CD4-positive, alpha-beta memory T cell (primary cell): Measurements from ENCODE around the gene CACNA1C. TPM values are rescaled to one million over a fixed set of nuclear protein-coding genes. Genes with fewer than 3 reads are reported as not detected.

Source experiments
- CTCF ChIA-PET: fragments of 350-600 bp; sonication (Branson Sonifier 250); formaldehyde crosslinking; loops from one replicate; lab custom pipeline; 2021; ENCODE audit warnings: inconsistent platforms; ENCODE audit not compliant: partially characterized antibody; lab: Charles Lee
- POLR2A ChIA-PET: fragments of 350-600 bp; sonication (Branson Sonifier 250); formaldehyde crosslinking; loops from one replicate; lab custom pipeline; 2021; ENCODE audit not compliant: partially characterized antibody; lab: Charles Lee
- DNase-seq, 5 donors: peaks; one replicate each; pipeline versions ENCODE4 v3.0.0 to v3.0.0-alpha.2; 2020 to 2022; ENCODE audit warnings: mixed read lengths in 1 of 5
- H3K27ac ChIP-seq: one replicate; pipeline ENCODE4 v1.7.0; 2013; ENCODE audit warnings: low read depth, low read length
- H3K27me3 ChIP-seq: 2 replicates; pipeline ENCODE4 v1.7.0; 2013; ENCODE audit warnings: mild to moderate bottlenecking, low read length, moderate library complexity; ENCODE audit not compliant: insufficient read depth
- H3K36me3 ChIP-seq: 2 replicates; pipeline ENCODE4 v1.7.0; 2013; ENCODE audit warnings: mild to moderate bottlenecking, low read length, moderate library complexity; ENCODE audit not compliant: insufficient read depth
- H3K4me1 ChIP-seq: 2 replicates; pipeline ENCODE4 v1.7.0; 2013; ENCODE audit warnings: mild to moderate bottlenecking, low read length, moderate library complexity; ENCODE audit not compliant: insufficient read depth
- H3K4me3 ChIP-seq, 2 donors: one replicate each; pipeline ENCODE4 v1.7.0; 2013; ENCODE audit warnings: low read length in 2 of 2, mild to moderate bottlenecking in 1 of 2
- H3K9me3 ChIP-seq, 2 donors: one replicate each; pipeline ENCODE4 v1.7.0; 2013; ENCODE audit warnings: low read length in 2 of 2, control low read depth in 1 of 2; ENCODE audit not compliant: control insufficient read depth in 1 of 2
- H3K27ac Mint-ChIP-seq, 7 donors: one replicate each; pipeline ENCODE4 v1.8.0; 2020 to 2021; ENCODE audit warnings: mixed read lengths in 7 of 7, mild to moderate bottlenecking in 6 of 7, inconsistent platforms in 3 of 7, moderate library complexity in 3 of 7
- H3K27me3 Mint-ChIP-seq, 2 donors: one replicate each; pipeline ENCODE4 v1.8.0; 2020 to 2021; ENCODE audit warnings: mixed read lengths in 2 of 2
- H3K36me3 Mint-ChIP-seq, 2 donors: one replicate each; pipeline ENCODE4 v1.8.0; 2020 to 2021; ENCODE audit warnings: mixed read lengths in 2 of 2, inconsistent platforms in 1 of 2, mild to moderate bottlenecking in 1 of 2
- H3K4me1 Mint-ChIP-seq, 4 donors: one replicate each; pipeline ENCODE4 v1.8.0; 2020 to 2021; ENCODE audit warnings: mixed read lengths in 4 of 4, mild to moderate bottlenecking in 1 of 4
- H3K4me3 Mint-ChIP-seq, 8 donors: one replicate each; pipeline ENCODE4 v1.8.0; 2020 to 2021; ENCODE audit warnings: mixed read lengths in 8 of 8, mild to moderate bottlenecking in 7 of 8, moderate library complexity in 6 of 8, inconsistent platforms in 3 of 8
- H3K9me3 Mint-ChIP-seq, 8 donors: one replicate each; pipeline ENCODE4 v1.8.0; 2020 to 2021; ENCODE audit warnings: mixed read lengths in 8 of 8, mild to moderate bottlenecking in 5 of 8, inconsistent platforms in 3 of 8, moderate library complexity in 1 of 8
- intact Hi-C: fragments of 100-400 bp; cut with micrococcal nuclease; formaldehyde crosslinking; loops from one replicate; pipeline ENCODE4 v1.15.1; 2023
- polyA plus RNA-seq, 2 donors: library from polyadenylated mRNA; unstranded; fragments of 300-500 nt; fragmentation: Illumina TruSeq; gene quantifications; one replicate each; pipeline ENCODE4 v1.2.3, GENCODE V29; 2021
- total RNA-seq, 2 experiments: library from RNA; stranded (reverse); gene quantifications; one replicate each; pipeline ENCODE4 v1.2.3, GENCODE V29; 2021

CACNA1C gene
- total and polyA plus RNA-seq, 4 experiments from 2014 or later: 0.05 to 0.21 (median 0.07) TPM

DNA sequence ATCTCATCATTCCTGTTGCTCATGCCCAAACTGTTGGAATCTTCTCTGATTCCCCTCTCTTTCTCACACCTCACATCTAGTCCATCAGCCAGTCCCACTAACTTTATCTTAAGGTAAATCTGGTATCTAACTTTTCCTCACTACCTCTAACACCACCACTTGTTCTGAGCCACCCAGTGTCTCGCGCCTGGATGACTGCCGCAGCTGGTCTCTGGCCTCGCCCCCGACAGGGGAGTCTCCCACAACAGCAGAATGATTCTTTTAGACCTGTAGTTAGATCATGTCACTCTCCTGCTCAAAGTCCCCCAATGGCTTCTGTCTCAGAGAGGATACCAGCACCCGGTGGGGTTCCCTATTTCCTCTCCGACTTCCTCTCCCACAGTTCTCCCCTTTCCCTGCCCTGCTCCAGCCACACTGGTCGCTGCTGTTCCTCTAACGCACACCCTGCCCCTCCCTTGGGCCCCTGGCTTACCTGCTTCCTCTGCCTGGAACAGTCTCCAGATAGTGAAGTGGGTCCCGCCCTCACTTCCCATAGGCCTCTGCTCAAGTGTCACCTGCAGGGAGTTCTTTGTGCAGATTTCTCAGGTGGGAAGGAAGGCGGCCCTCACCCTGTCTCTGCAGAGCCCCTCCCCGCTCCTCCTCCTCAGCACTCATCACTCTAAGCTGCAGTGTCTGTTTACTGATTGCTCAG is 403.5 kb downstream of the CACNA1C start:
- no peaks in the 10 kb centered on the region for H3K27me3 Mint-ChIP-seq
- Histone ChIP-seq H3K36me3 (no peaks in the 10 kb centered on the region), H3K9me3 (no peaks in the 10 kb centered on the region), H3K4me3 (no peak overlapping the region), H3K27me3 (no peaks in the 10 kb centered on the region), H3K27ac (no peak overlapping the region), H3K4me1 (no peaks in the 10 kb centered on the region)
- H3K36me3 Mint-ChIP-seq: no peaks in the 10 kb centered on the region
- no peak overlapping the region for H3K4me3 Mint-ChIP-seq
- intact Hi-C loops: no loop called here
- H3K4me1 Mint-ChIP-seq: peaks cover 0 to 3% (median 0%) of the 10 kb centered on the region in 4 donors
- no peak overlapping the region for H3K27ac Mint-ChIP-seq
- DNase-seq: no peak
- no peaks in the 10 kb centered on the region for H3K9me3 Mint-ChIP-seq
- ChIA-PET CTCF (no interaction called here), POLR2A (no interaction called here)

GRCh38 chr12:2456813-2457186 is 404.0 kb downstream of the CACNA1C start:
- CTCF ChIA-PET: no interaction called here
- no peak overlapping the region for H3K4me3 Mint-ChIP-seq
- peaks cover 0 to 3% (median 0%) of the 10 kb centered on the region in 4 donors for H3K4me1 Mint-ChIP-seq
- Histone ChIP-seq H3K9me3 (no peaks in the 10 kb centered on the region), H3K27ac (no peak overlapping the region), H3K27me3 (no peaks in the 10 kb centered on the region), H3K36me3 (no peaks in the 10 kb centered on the region), H3K4me1 (no peaks in the 10 kb centered on the region), H3K4me3 (no peak overlapping the region)
- intact Hi-C loops: no loop called here
- DNase-seq: no peak
- POLR2A ChIA-PET: no interaction called here
- H3K9me3 Mint-ChIP-seq: no peaks in the 10 kb centered on the region
- no peak overlapping the region for H3K27ac Mint-ChIP-seq
- H3K27me3 Mint-ChIP-seq: no peaks in the 10 kb centered on the region
- H3K36me3 Mint-ChIP-seq: no peaks in the 10 kb centered on the region

GRCh38 chr12:2457215-2457932 is 404.6 kb downstream of the CACNA1C start:
- no peak overlapping the region for H3K4me3 ChIP-seq
- CTCF ChIA-PET: no interaction called here
- no peaks in the 10 kb centered on the region for H3K27me3 ChIP-seq
- Mint-ChIP-seq H3K9me3 (no peaks in the 10 kb centered on the region), H3K27ac (no peak overlapping the region), H3K4me3 (no peak overlapping the region), H3K36me3 (no peaks in the 10 kb centered on the region), H3K4me1 (peaks cover 0 to 3% (median 0%) of the 10 kb centered on the region in 4 donors), H3K27me3 (no peaks in the 10 kb centered on the region)
- POLR2A ChIA-PET: no interaction called here
- no peaks in the 10 kb centered on the region for H3K4me1 ChIP-seq
- H3K36me3 ChIP-seq: no peaks in the 10 kb centered on the region
- intact Hi-C loops: no loop called here
- H3K27ac ChIP-seq: no peak overlapping the region
- H3K9me3 ChIP-seq: no peaks in the 10 kb centered on the region
- DNase-seq: no peak

GRCh38 chr12:2457933-2458414 is 405.2 kb downstream of the CACNA1C start:
- H3K36me3 ChIP-seq: no peaks in the 10 kb centered on the region
- no peaks in the 10 kb centered on the region for H3K27me3 ChIP-seq
- no peak overlapping the region for H3K27ac Mint-ChIP-seq
- no peaks in the 10 kb centered on the region for H3K9me3 Mint-ChIP-seq
- POLR2A ChIA-PET: no interaction called here
- H3K4me1 Mint-ChIP-seq: peaks cover 0 to 3% (median 0%) of the 10 kb centered on the region in 4 donors
- no peak overlapping the region for H3K4me3 Mint-ChIP-seq
- H3K4me3 ChIP-seq: no peak overlapping the region
- no peak for DNase-seq
- no peaks in the 10 kb centered on the region for H3K4me1 ChIP-seq
- intact Hi-C loops: no loop called here
- CTCF ChIA-PET: interaction anchor here (1.2 kb wide), 1 partner anchor 10 kb away, joined by 4 read pairs; no protein-coding TSS in a partner anchor
- no peak overlapping the region for H3K27ac ChIP-seq
- H3K9me3 ChIP-seq: no peaks in the 10 kb centered on the region
- H3K27me3 Mint-ChIP-seq: no peaks in the 10 kb centered on the region
- no peaks in the 10 kb centered on the region for H3K36me3 Mint-ChIP-seq

DNA sequence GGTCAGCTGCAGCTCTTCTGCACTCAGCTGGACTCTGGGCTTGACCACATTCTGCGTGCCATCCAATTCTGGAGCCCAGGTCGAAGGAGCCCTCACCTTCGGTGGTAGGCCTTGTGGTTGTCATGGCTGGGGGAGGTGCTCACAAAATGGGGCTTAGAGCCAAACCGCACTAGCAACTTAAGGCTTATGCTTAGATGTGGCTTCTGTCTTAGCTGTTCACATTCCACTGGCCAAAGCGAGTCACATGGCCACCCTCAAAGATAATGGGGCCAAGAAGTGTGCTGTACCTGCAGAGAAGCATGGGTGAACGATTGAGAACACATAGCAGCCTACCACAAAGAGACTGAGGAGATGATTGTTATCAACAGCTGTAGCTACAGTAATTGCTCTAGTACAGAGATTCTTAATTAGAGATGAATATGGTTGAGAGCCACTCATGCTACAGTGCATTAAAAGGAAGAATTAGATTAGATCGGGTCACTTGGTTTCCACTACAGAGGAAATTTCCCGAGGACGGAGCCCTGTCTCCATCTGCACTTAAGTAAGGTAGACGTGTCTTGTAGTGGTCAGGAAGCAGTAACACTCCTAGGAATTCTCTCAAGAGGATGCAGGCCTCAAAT is 407.4 kb downstream of the CACNA1C start:
- Mint-ChIP-seq H3K27ac (no peak overlapping the region), H3K9me3 (no peaks in the 10 kb centered on the region), H3K27me3 (no peaks in the 10 kb centered on the region), H3K4me3 (no peak overlapping the region), H3K4me1 (peaks cover 0 to 4% (median 0%) of the 10 kb centered on the region in 4 donors), H3K36me3 (no peaks in the 10 kb centered on the region)
- H3K36me3 ChIP-seq: no peaks in the 10 kb centered on the region
- H3K27ac ChIP-seq: no peak overlapping the region
- ChIA-PET CTCF (no interaction called here), POLR2A (no interaction called here)
- no peak overlapping the region for H3K4me3 ChIP-seq
- intact Hi-C loops: no loop called here
- H3K9me3 ChIP-seq: no peaks in the 10 kb centered on the region
- DNase-seq: no peak
- no peaks in the 10 kb centered on the region for H3K27me3 ChIP-seq
- no peaks in the 10 kb centered on the region for H3K4me1 ChIP-seq

- DNase-seq: no peak
- Histone ChIP-seq H3K4me1 (no peaks in the 10 kb centered on the region), H3K9me3 (no peaks in the 10 kb centered on the region), H3K27ac (no peak overlapping the region), H3K27me3 (no peaks in the 10 kb centered on the region), H3K4me3 (no peak overlapping the region), H3K36me3 (no peaks in the 10 kb centered on the region)
- intact Hi-C loops: no loop called here
- Mint-ChIP-seq H3K4me3 (no peak overlapping the region), H3K27me3 (no peaks in the 10 kb centered on the region), H3K36me3 (no peaks in the 10 kb centered on the region), H3K9me3 (no peaks in the 10 kb centered on the region), H3K4me1 (peaks cover 0 to 4% (median 0%) of the 10 kb centered on the region in 4 donors), H3K27ac (no peak overlapping the region)
- POLR2A ChIA-PET: no interaction called here
- CTCF ChIA-PET: no interaction called here
Measured at GRCh38 chr12:2461046-2461445, 408.3 kb downstream of the CACNA1C start.

- peaks cover 0 to 4% (median 0%) of the 10 kb centered on the region in 4 donors for H3K4me1 Mint-ChIP-seq
- no peak overlapping the region for H3K4me3 ChIP-seq
- DNase-seq: no peak
- H3K9me3 ChIP-seq: no peaks in the 10 kb centered on the region
- intact Hi-C loops: no loop called here
- no peak overlapping the region for H3K27ac Mint-ChIP-seq
- no peaks in the 10 kb centered on the region for H3K27me3 Mint-ChIP-seq
- H3K27ac ChIP-seq: no peak overlapping the region
- ChIA-PET CTCF (no interaction called here), POLR2A (no interaction called here)
- H3K36me3 ChIP-seq: no peaks in the 10 kb centered on the region
- no peaks in the 10 kb centered on the region for H3K27me3 ChIP-seq
- H3K9me3 Mint-ChIP-seq: no peaks in the 10 kb centered on the region
- no peaks in the 10 kb centered on the region for H3K36me3 Mint-ChIP-seq
- no peaks in the 10 kb centered on the region for H3K4me1 ChIP-seq
- no peak overlapping the region for H3K4me3 Mint-ChIP-seq
Measured at GRCh38 chr12:2461645-2462044, 408.9 kb downstream of the CACNA1C start.
